CD4-positive, alpha-beta T cell (primary cell): ENCODE data around the gene CUEDC1. TPM values are rescaled to one million over a fixed set of nuclear protein-coding genes. Genes with fewer than 3 reads are reported as not detected.

Experiments
- ATAC-seq: fragments of 200-7000 bp; cut with Tn5 transposase; one replicate; pipeline ENCODE4 v1.10.0; 2022; ENCODE audit warnings: mild to moderate bottlenecking; ENCODE audit not compliant: poor library complexity
- CTCF ChIA-PET: fragments of 350-600 bp; sonication (Branson Sonifier 250); formaldehyde crosslinking; loops from one replicate; lab custom pipeline; 2021; ENCODE audit warnings: antibody characterized with exemption, inconsistent platforms; lab: Charles Lee
- POLR2A ChIA-PET: fragments of 350-600 bp; sonication (Branson Sonifier 250); formaldehyde crosslinking; loops from one replicate; lab custom pipeline; 2021; ENCODE audit warnings: antibody characterized with exemption, inconsistent platforms; lab: Charles Lee
- DNase-seq, 14 experiments: peaks; one replicate each; pipeline ENCODE4 v3.0.0-alpha.2; 2013 to 2020; ENCODE audit warnings: mixed read lengths in 2 of 14
- H3K27ac ChIP-seq, 2 donors: one replicate each; pipeline versions ENCODE4 v1.5.1 to v1.7.0; 2013; ENCODE audit warnings: low read length in 2 of 2, low read depth in 1 of 2, mild to moderate bottlenecking in 1 of 2
- H3K27me3 ChIP-seq, 2 experiments: 1 replicate in 1 of 2; 2 replicates in 1 of 2; pipeline versions ENCODE4 v1.6.1 to v1.7.0; 2013; ENCODE audit warnings: low read length in 2 of 2, control low read depth in 1 of 2, mild to moderate bottlenecking in 1 of 2, moderate library complexity in 1 of 2; ENCODE audit not compliant: insufficient read depth in 2 of 2, control insufficient read depth in 1 of 2
- H3K36me3 ChIP-seq: one replicate; pipeline ENCODE4 v1.6.1; 2013; ENCODE audit warnings: low read length, control low read depth; ENCODE audit not compliant: insufficient read depth
- H3K4me1 ChIP-seq: one replicate; pipeline ENCODE4 v1.6.1; 2013; ENCODE audit warnings: low read length, control low read depth; ENCODE audit not compliant: insufficient read depth
- H3K4me3 ChIP-seq: one replicate; pipeline ENCODE4 v1.5.1; 2013; ENCODE audit warnings: mild to moderate bottlenecking, low read length, moderate library complexity
- H3K9me3 ChIP-seq, 2 experiments: 1 replicate in 1 of 2; 2 replicates in 1 of 2; pipeline versions ENCODE4 v1.6.1 to v1.7.0; 2013; ENCODE audit warnings: low read length in 2 of 2, mild to moderate bottlenecking in 2 of 2, control low read depth in 1 of 2, moderate library complexity in 1 of 2; ENCODE audit not compliant: control insufficient read depth in 1 of 2, insufficient read depth in 1 of 2
- H3K27ac Mint-ChIP-seq: one replicate; pipeline ENCODE4 v1.8.0; 2020; ENCODE audit warnings: mixed read lengths
- H3K27me3 Mint-ChIP-seq: one replicate; pipeline ENCODE4 v1.8.0; 2021; ENCODE audit warnings: mixed read lengths
- H3K36me3 Mint-ChIP-seq: one replicate; pipeline ENCODE4 v1.8.0; 2021; ENCODE audit warnings: low read depth, mixed read lengths
- H3K4me1 Mint-ChIP-seq: one replicate; pipeline ENCODE4 v1.8.0; 2021; ENCODE audit warnings: low read depth, mixed read lengths
- H3K4me3 Mint-ChIP-seq: one replicate; pipeline ENCODE4 v1.8.0; 2020; ENCODE audit warnings: mild to moderate bottlenecking, mixed read lengths
- H3K9me3 Mint-ChIP-seq: one replicate; pipeline ENCODE4 v1.8.0; 2020; ENCODE audit warnings: mixed read lengths
- intact Hi-C, 2 experiments: fragments of 100-400 bp; cut with DNase I in 1 of 2; cut with micrococcal nuclease in 1 of 2; formaldehyde crosslinking; loops; one replicate each; pipeline versions ENCODE4 v1.15.1 to v1.9.0; 2023 to 2025; cut with DNase I, micrococcal nuclease
- total RNA-seq, 174 experiments: library from RNA in 2 of 174; stranded (reverse) in 2 of 174; gene quantifications; one replicate each; pipeline ENCODE4 v1.2.3 and lab custom pipeline; 2021 to 2026
- TF ChIP-seq, protein P1 (sequence below): fragments of 200-600 bp; IDR thresholded peaks from one replicate; pipeline ENCODE4 v1.8.0; 2022; ENCODE audit warnings: antibody characterized with exemption, mild to moderate bottlenecking

The CUEDC1 gene
- total RNA-seq, 2 experiments from 2014 or later = 0.41 to 1.0 TPM

GRCh38 chr17:57995076-57995956 is 40.1 kb upstream of the CUEDC1 start:
- peak; percentile 27 to 81 (median 41) for DNase-seq
- ChIA-PET POLR2A (interaction anchor here (1.5 to 8.1 kb wide), 2 partner anchors 11 to 145 kb away, joined by 5 to 94 read pairs; partner anchors contain the start of gene SRSF1), CTCF (interaction anchor here (0.8 to 2.4 kb wide), 4 partner anchors 9 to 138 kb away, joined by 3 to 7 read pairs (median 4); no protein-coding TSS in a partner anchor)
- Mint-ChIP-seq H3K4me1 (peaks cover 56% of the 10 kb centered on the region), H3K27me3 (no peaks in the 10 kb centered on the region), H3K4me3 (peak overlapping the region; percentile 25), H3K27ac (peak overlapping the region; percentile 37), H3K36me3 (peaks cover 7% of the 10 kb centered on the region), H3K9me3 (no peaks in the 10 kb centered on the region)
- Histone ChIP-seq H3K27me3 (no peaks in the 10 kb centered on the region), H3K27ac (peak overlapping the region; percentile 9 to 12), H3K36me3 (peaks cover 5% of the 10 kb centered on the region), H3K9me3 (no peaks in the 10 kb centered on the region), H3K4me1 (peaks cover 15% of the 10 kb centered on the region), H3K4me3 (no peak overlapping the region)
- TF ChIP-seq, protein P1, sequence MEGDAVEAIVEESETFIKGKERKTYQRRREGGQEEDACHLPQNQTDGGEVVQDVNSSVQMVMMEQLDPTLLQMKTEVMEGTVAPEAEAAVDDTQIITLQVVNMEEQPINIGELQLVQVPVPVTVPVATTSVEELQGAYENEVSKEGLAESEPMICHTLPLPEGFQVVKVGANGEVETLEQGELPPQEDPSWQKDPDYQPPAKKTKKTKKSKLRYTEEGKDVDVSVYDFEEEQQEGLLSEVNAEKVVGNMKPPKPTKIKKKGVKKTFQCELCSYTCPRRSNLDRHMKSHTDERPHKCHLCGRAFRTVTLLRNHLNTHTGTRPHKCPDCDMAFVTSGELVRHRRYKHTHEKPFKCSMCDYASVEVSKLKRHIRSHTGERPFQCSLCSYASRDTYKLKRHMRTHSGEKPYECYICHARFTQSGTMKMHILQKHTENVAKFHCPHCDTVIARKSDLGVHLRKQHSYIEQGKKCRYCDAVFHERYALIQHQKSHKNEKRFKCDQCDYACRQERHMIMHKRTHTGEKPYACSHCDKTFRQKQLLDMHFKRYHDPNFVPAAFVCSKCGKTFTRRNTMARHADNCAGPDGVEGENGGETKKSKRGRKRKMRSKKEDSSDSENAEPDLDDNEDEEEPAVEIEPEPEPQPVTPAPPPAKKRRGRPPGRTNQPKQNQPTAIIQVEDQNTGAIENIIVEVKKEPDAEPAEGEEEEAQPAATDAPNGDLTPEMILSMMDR = peak; percentile 73
- intact Hi-C loops = loop anchor here (1.0 to 10.0 kb wide), 6 partner anchors 11 to 741 kb away; partner anchors contain the start of gene MSI2 (in 1 of the 2)
- peak; percentile 89 for ATAC-seq

DNA sequence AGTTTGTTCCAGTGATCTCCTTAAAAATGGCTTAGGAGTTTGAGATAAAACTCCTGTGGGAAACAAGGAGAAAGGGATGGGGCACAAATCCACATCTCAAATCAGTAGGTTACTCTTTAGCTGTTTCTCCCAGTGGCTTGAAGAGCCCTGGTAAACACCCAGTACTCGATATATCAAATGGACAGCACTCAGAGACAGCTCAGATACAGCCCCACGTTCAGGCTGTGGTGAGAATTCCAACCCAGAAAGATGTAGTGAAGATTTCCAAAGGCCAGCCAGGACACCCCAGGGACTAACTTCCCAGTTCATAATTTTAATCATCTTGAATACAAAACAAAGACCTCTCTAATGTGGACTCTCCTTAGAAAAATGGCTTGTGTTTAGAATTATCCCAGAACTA is 39.2 kb upstream of the CUEDC1 start:
- Histone ChIP-seq H3K27ac (no peak overlapping the region), H3K4me3 (no peak overlapping the region), H3K27me3 (no peaks in the 10 kb centered on the region), H3K4me1 (peaks cover 15% of the 10 kb centered on the region), H3K36me3 (peaks cover 5% of the 10 kb centered on the region), H3K9me3 (no peaks in the 10 kb centered on the region)
- ChIA-PET CTCF (interaction anchor here (0.5 to 2.4 kb wide), 4 partner anchors 8 to 362 kb away, joined by 3 to 7 read pairs (median 4); no protein-coding TSS in a partner anchor), POLR2A (interaction anchor here (1.5 to 8.1 kb wide), 2 partner anchors 12 to 144 kb away, joined by 5 to 94 read pairs; partner anchors contain the start of gene SRSF1)
- peaks cover 56% of the 10 kb centered on the region for H3K4me1 Mint-ChIP-seq
- ATAC-seq (no peak), DNase-seq (no peak)
- H3K4me3 Mint-ChIP-seq = no peak overlapping the region
- no peaks in the 10 kb centered on the region for H3K9me3 Mint-ChIP-seq
- no peaks in the 10 kb centered on the region for H3K27me3 Mint-ChIP-seq
- intact Hi-C loops = loop anchor here (2.0 to 10.0 kb wide), 3 partner anchors 78 to 740 kb away; partner anchors contain the start of gene MSI2 (in 1 of the 2)
- peak overlapping the region; percentile 6 for H3K27ac Mint-ChIP-seq
- H3K36me3 Mint-ChIP-seq = peaks cover under 1% of the 10 kb centered on the region
- TF ChIP-seq, protein P1 = no peak
